Bronchial epithelial cell (primary cell): ENCODE measurements around the gene SKP1. TPM values are rescaled to one million over a fixed set of nuclear protein-coding genes. Genes with fewer than 3 reads are reported as not detected.

Experiments
- DNase-seq: peaks from one replicate; pipeline ENCODE4 v3.0.0-alpha.2; 2010; ENCODE audit warnings: low read depth
- FAIRE-seq: peaks from 2 replicates; lab custom pipeline; 2011; peaks lifted over from hg19 to GRCh38; lab: Jason Lieb, UNC
- H3K27me3 ChIP-seq: 2 replicates; pipeline ENCODE4 v1.5.1; 2011; ENCODE audit warnings: low read length; ENCODE audit not compliant: control insufficient read depth, insufficient read depth
- H3K36me3 ChIP-seq: 2 replicates; pipeline ENCODE4 v1.5.1; 2011; ENCODE audit warnings: low read length; ENCODE audit not compliant: control insufficient read depth, insufficient read depth
- H3K4me3 ChIP-seq: 2 replicates; pipeline ENCODE4 v1.5.1; 2011; ENCODE audit warnings: mild to moderate bottlenecking, low read depth, low read length, control low read depth
- total RNA-seq: library from RNA; depleted of rRNA; stranded (reverse); fragments of >200 nt; gene quantifications from 2 replicates; pipeline ENCODE4 v1.2.1, GENCODE V29; 2014
- TF ChIP-seq, protein P1 (sequence below): IDR thresholded peaks from 2 replicates; pipeline ENCODE4 v1.5.1; 2011; ENCODE audit warnings: mild to moderate bottlenecking, moderate library complexity, low read length, control low read depth, inconsistent platforms; ENCODE audit not compliant: insufficient read depth, severe bottlenecking

Gene SKP1
- total RNA-seq, 1 donor from 2014 or later = 157 TPM

DNA sequence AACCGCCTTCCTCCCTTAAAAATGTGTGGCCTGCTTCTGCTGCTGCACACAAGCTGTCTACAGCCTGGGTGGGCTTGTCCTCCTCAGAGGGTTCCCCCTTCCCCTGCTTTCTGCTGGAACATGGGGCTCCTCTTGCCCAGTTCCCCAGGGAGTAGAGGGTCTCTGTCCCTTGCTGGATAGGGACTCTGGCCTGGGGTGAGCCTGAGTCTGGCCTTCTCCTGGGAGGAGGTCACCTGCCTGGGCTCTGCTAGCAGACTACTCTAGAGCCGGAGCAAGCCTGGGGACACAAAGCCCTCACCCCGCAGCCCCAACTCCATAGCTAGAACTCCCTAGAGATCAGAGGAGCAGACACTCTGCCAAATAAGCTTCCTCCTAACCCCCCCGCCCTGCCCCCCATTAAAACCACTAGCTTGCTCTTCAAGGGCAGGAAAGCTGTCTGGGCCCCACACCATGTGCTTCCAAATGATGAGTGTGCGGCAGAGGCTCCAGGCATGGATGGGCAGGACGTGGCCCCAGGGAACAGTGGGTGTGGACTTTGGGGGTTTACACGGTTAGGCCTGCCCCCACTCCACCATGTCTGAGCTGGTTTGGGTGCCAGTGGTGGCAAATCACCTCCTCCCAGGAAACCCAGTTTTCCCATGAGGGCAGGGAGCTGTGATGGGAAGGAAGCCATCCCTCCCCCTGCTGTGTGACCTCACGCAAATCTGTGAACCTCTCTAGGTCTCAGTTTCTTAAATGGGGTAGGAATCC is 52.3 kb downstream of the SKP1 start:
- no peak overlapping the region for H3K4me3 ChIP-seq
- H3K27me3 ChIP-seq = no peaks in the 10 kb centered on the region
- DNase-seq (peak; percentile 42), FAIRE-seq (no peak)
- no peaks in the 10 kb centered on the region for H3K36me3 ChIP-seq
- TF ChIP-seq, protein P1, sequence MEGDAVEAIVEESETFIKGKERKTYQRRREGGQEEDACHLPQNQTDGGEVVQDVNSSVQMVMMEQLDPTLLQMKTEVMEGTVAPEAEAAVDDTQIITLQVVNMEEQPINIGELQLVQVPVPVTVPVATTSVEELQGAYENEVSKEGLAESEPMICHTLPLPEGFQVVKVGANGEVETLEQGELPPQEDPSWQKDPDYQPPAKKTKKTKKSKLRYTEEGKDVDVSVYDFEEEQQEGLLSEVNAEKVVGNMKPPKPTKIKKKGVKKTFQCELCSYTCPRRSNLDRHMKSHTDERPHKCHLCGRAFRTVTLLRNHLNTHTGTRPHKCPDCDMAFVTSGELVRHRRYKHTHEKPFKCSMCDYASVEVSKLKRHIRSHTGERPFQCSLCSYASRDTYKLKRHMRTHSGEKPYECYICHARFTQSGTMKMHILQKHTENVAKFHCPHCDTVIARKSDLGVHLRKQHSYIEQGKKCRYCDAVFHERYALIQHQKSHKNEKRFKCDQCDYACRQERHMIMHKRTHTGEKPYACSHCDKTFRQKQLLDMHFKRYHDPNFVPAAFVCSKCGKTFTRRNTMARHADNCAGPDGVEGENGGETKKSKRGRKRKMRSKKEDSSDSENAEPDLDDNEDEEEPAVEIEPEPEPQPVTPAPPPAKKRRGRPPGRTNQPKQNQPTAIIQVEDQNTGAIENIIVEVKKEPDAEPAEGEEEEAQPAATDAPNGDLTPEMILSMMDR = no peak

DNA sequence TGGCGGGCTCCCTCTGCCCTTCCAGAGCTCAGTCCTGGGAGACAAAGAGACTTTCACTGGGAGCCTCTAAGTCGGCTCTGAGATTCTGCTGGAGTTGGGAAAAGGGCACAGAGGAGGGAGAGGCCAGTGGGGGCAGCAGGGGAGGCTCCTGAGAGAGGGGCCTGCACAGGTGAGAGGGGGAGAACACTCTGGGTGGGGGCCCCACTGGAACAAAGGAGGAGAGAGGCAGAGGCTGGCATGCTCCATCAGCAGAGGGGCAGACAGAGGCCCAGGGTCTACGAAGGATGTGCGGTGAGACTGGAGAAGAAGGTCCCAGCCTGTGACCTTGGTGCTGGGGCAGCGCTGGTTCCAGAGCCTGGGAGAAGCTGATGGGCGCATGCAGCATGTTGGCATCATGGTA is 53.4 kb downstream of the SKP1 start:
- FAIRE-seq = no peak
- H3K27me3 ChIP-seq = no peaks in the 10 kb centered on the region
- DNase-seq = no peak
- H3K36me3 ChIP-seq = no peaks in the 10 kb centered on the region
- no peak overlapping the region for H3K4me3 ChIP-seq
- TF ChIP-seq, protein P1 = no peak

DNA sequence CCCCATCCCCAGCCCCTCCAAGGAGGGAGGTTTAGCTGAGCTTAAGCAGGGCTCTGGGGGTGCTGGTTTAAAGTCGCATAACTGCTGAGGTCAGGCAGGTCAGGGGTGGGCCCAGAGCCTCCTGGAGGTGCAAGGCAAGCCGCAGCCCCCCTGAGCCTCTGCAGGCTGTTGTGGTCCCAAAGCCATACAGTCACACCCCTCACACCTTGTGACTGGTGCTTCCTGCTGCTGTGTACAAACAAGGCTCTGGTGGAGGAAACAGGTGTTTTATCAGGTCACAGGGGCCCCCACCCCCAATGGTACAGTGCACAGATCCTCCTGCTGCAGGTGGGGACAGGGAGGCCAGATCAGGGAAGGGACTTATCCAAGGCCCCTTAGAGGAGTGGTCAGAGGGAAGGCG is 54.2 kb downstream of the SKP1 start:
- FAIRE-seq = no peak
- TF ChIP-seq, protein P1 = no peak
- Histone ChIP-seq H3K27me3 (no peaks in the 10 kb centered on the region), H3K4me3 (no peak overlapping the region), H3K36me3 (no peaks in the 10 kb centered on the region)
- no peak for DNase-seq

DNA sequence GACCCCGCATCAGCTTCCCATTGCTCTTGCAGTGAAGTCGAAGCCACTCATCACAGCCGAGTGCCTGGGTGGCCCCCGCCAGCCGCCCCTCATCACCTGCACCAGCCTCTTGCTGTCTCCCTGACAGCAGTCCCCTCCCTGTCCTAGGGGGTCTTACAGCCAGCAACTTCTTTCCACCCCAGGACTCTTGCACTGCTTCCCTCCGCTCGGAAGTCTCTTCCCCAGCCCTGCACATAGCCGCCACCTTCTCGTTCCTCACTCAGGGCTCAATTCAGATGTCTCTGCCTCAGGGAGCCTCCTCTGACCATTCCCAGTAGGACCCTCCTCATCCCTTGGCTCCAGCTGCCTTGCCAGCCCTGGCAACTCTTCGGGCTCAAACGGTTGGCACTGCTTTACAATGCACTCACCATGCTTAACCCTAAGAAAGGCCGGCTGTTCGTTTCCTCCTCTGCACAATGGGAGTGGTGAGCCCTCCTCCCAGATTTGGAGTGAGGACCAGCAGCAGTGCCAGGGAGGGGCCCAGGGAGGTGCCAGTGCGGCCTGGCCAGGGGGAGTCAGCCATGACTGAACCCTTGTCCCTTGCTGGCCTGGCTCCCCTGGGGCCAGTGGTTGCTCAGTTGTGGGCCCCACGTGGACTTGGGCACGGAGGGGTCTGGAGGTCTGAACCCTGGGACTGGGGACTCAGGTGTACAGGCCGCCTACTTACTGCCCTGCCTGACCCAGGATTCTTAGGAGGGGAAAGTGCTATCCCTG is 56.2 kb downstream of the SKP1 start:
- H3K36me3 ChIP-seq = no peaks in the 10 kb centered on the region
- TF ChIP-seq, protein P1 = no peak
- DNase-seq (no peak), FAIRE-seq (peak; percentile 32)
- H3K4me3 ChIP-seq = no peak overlapping the region
- no peaks in the 10 kb centered on the region for H3K27me3 ChIP-seq

DNA sequence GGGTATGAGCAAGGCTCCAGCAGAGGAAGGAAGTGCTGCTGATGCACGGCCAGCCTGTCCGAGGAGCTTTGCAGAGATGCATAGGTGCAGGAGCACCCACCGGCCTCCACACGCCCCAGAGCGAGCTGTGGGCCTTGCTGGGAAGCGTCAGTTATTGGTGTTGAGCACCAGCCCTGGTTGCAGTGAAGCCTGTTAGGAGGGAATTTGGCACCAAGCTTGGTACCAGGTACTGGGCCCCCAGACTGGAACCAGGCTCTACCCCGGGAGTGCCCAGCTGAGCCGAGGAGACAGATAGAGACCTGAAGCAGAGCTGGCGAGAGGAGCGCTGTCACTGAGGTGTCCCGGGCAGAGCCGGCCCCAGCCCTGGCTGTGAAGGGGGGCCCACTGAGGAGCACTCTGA is 57.0 kb downstream of the SKP1 start:
- DNase-seq (no peak), FAIRE-seq (no peak)
- no peaks in the 10 kb centered on the region for H3K36me3 ChIP-seq

More for the DNA sequence above, 57.0 kb downstream of the SKP1 start:
- Histone ChIP-seq H3K27me3 (no peaks in the 10 kb centered on the region), H3K4me3 (no peak overlapping the region)
- TF ChIP-seq, protein P1 = no peak
